GM18909 (cell line): ENCODE measurements around the gene PELI2.

Experiments used
- ATAC-seq: cut with Tn5 transposase; IDR thresholded peaks from one replicate; pipeline ENCODE4 v1.9.1; 2021; ENCODE audit warnings: mild to moderate bottlenecking; ENCODE audit not compliant: unreplicated experiment, poor library complexity

The PELI2 gene

GRCh38 chr14:56331592-56332216 lies 213.5 kb downstream of the PELI2 start:
- ATAC-seq = no peak

DNA sequence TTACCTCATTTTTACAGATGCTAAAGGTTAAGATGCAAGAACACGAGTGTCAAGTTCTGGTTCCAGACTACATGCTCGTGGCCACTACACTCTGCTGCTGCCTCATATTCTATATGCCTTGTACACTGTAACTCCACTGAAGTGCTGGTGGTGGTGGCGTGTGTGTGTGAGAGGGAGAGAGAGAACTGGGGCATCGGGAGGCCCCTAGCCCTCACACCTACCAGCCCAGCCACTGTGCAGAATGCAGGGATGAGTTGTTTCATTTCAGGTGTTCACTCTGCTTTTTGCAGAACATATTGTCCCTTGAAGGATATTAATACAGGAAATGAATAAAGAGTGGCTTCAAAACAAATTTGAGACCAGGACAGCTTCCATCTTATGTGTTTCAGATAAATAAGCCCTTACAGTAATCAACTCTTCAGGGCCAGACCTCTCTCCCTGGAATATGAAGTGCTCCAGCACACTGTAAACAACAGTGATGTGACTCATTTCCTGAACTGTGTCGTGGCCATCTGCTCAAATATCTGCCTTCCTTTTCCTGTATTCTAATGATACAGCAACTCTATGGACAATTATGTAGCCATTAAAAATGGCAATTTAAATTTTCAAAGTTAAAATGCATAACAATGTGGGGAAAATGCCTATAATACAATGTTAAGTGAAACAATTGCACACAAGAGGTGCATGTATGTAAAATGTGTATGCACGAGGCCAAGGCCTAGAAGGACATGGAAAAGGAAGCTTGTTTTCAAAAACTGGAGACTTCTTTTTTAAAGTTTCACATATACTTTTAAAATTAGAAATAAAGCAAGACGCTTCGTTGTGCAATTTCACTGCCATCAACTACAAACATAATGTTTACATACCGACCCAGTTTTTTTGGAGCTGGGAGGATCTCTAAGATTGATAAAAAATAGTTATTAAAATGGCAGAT lies 215.4 kb downstream of the PELI2 start:
- ATAC-seq = no peak

DNA sequence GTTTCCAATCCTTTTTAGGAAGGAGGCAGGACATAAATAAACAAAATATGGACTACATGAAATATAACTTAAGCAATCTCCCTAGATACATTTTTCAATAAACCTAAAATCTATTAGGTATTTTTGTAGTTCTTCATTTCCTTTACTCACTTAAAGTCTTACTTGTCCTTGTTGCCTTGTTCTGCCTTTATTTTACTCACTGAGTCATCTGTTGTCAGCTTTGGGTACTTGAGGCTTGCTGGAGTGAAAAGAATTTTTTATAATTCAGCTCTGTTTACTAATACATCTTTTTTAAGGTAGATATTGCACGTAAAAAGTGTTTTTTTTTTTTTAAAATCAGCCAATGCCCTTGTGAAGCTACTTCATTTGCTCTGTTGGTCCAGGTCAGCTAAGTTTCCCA lies 216.2 kb downstream of the PELI2 start:
- ATAC-seq = no peak

GRCh38 chr14:56338674-56339073 lies 220.5 kb downstream of the PELI2 start:
- no peak for ATAC-seq

DNA sequence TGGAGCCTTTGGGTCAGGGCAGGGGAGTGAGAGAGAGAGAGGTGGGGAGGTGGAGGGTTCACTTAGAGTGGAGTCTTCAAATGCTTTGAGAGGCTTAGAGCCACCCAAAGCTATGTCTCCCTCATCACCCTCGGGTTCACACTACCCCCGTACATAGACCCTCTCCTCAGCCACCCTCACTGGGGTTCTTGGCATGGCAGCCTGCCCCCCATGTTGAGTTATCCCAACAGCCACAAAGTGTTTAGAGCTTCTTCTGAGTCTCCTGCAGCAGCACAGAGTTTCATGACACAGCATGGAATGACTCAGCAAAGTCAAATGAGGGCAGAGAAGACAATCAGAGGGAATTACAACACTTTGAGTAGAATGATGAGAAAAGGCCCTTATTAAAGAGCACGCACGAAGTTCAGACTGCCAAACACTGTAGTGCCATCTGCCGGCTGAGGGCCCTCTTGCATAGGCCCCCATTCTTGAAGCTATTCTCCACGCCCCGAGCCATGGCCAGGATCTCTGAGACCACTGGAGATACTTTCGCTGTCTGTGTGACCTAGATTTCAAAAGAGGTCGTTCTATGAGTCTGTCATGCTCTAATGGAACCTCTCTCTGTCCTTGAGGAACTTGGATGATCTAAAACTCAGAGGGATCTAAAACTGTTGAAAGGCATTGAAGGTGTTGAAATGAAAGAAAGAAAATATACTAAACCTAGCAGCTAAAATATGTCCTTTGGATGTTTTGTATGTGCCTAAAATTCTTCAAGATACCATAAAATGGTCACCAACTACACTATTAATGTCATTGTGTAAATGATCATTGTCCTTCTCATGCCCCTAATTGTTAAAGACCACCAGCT lies 221.9 kb downstream of the PELI2 start:
- ATAC-seq = peak; percentile 73

GRCh38 chr14:56340932-56341331 lies 222.7 kb downstream of the PELI2 start:
- ATAC-seq = no peak

- peak; percentile 40 for ATAC-seq
Observed at GRCh38 chr14:56341766-56342493, 223.7 kb downstream of the PELI2 start.

DNA sequence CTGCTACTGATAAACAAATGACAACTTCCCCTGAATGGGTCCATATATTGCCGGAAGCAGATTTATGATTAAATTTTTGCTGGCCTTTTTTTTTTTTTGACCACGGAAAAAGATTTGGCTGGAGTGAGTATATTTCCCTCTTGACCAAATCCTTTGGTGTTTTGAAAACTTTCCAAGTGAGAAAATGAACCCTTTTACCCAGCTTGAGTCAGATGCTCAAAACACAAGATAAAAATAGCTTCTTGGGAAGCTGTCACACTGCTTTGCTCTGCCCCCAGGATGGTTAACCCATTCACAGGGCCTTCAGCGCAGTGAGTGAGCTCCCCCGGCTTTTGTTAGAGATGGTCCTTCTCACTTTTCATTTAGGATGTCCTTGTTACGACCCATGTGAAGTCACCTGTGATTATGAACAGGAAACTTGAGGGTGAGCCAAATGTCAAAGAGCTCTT lies 224.3 kb downstream of the PELI2 start:
- ATAC-seq = peak; percentile 72

GRCh38 chr14:56349960-56350359 lies 231.7 kb downstream of the PELI2 start:
- no peak for ATAC-seq
